Keratinocyte (primary cell): ENCODE results near the gene ACOT7. TPM values are rescaled to one million over a fixed set of nuclear protein-coding genes. Genes with fewer than 3 reads are reported as not detected.

ENCODE experiments used
- DNase-seq: peaks from one replicate; pipeline ENCODE4 v3.0.0-alpha.2; 2011; ENCODE audit warnings: low read depth, missing footprints, low spot score
- FAIRE-seq: peaks from 2 replicates; lab custom pipeline; 2011; peaks lifted over from hg19 to GRCh38; lab: Jason Lieb, UNC
- H2AFZ ChIP-seq: 2 replicates; pipeline ENCODE4 v1.6.0; 2012; ENCODE audit warnings: low read length, control low read depth, inconsistent platforms; ENCODE audit not compliant: control insufficient read depth
- H3K27ac ChIP-seq: 2 replicates; pipeline ENCODE4 v1.5.1; 2011; ENCODE audit warnings: low read length; ENCODE audit not compliant: control insufficient read depth, insufficient read depth
- H3K27me3 ChIP-seq: 3 replicates; pipeline ENCODE4 v1.6.0; 2011; ENCODE audit warnings: low read length; ENCODE audit not compliant: control insufficient read depth, insufficient read depth; ENCODE audit errors: extremely low read depth
- H3K36me3 ChIP-seq, 2 experiments: 2 replicates in 1 of 2; 3 replicates in 1 of 2; pipeline ENCODE4 v1.5.1; 2011; ENCODE audit warnings: low read length in 2 of 2, mild to moderate bottlenecking in 1 of 2; ENCODE audit not compliant: control insufficient read depth in 2 of 2, insufficient read depth in 2 of 2; ENCODE audit errors: extremely low read depth in 1 of 2
- H3K4me1 ChIP-seq: 3 replicates; pipeline ENCODE4 v1.5.1; 2011; ENCODE audit warnings: low read length; ENCODE audit not compliant: control insufficient read depth, insufficient read depth; ENCODE audit errors: extremely low read depth
- H3K4me2 ChIP-seq: 3 replicates; pipeline ENCODE4 v1.6.0; 2011; ENCODE audit warnings: low read depth, low read length; ENCODE audit not compliant: control insufficient read depth, insufficient read depth; ENCODE audit errors: extremely low read depth
- H3K4me3 ChIP-seq, 3 experiments: fragments of 200-600 bp in 1 of 3; sonication (generic) in 1 of 3; 2 replicates in 2 of 3; 3 replicates in 1 of 3; pipeline ENCODE4 v1.5.1; 2011 to 2016; ENCODE audit warnings: low read length in 3 of 3, mild to moderate bottlenecking in 3 of 3, control low read depth in 2 of 3, inconsistent platforms in 1 of 3, low read depth in 1 of 3, mixed read lengths in 1 of 3, mixed run types in 1 of 3, moderate library complexity in 1 of 3; ENCODE audit not compliant: control insufficient read depth in 2 of 3, insufficient read depth in 2 of 3; ENCODE audit errors: extremely low read depth in 1 of 3
- H3K79me2 ChIP-seq: 2 replicates; pipeline ENCODE4 v1.6.0; 2012; ENCODE audit warnings: low read length; ENCODE audit not compliant: control insufficient read depth, insufficient read depth
- H3K9ac ChIP-seq: 3 replicates; pipeline ENCODE4 v1.6.0; 2011; ENCODE audit warnings: low read length; ENCODE audit not compliant: control insufficient read depth, insufficient read depth; ENCODE audit errors: extremely low read depth
- H3K9me1 ChIP-seq: 3 replicates; pipeline ENCODE4 v1.6.0; 2011; ENCODE audit warnings: low read length; ENCODE audit not compliant: control insufficient read depth, insufficient read depth; ENCODE audit errors: extremely low read depth
- H3K9me3 ChIP-seq: 2 replicates; pipeline ENCODE4 v1.5.1; 2012; ENCODE audit warnings: low read depth, low read length; ENCODE audit not compliant: control insufficient read depth
- H4K20me1 ChIP-seq: 3 replicates; pipeline ENCODE4 v1.6.0; 2011; ENCODE audit warnings: low read length; ENCODE audit not compliant: control insufficient read depth, insufficient read depth; ENCODE audit errors: extremely low read depth
- EZH2 ChIP-seq: IDR thresholded peaks from one replicate; pipeline ENCODE4 v1.6.1; 2012; ENCODE audit warnings: inconsistent platforms, mild to moderate bottlenecking, low read length, moderate library complexity
- dilution Hi-C: fragments of 300-500 bp; cut with MboI; formaldehyde crosslinking; loops from one replicate; pipeline ENCODE4 v1.7.0; 2020; ENCODE audit warnings: low sequenced_read_pairs; ENCODE audit not compliant: extremely low pct_ligation_motif_present
- polyA plus RNA-seq, 5 experiments: library from polyadenylated mRNA; depleted of rRNA in 3 of 5; stranded (reverse) in 3 of 5; stranded (forward) in 1 of 5; unstranded in 1 of 5; fragments of >200 nt; gene quantifications; 1 replicate in 1 of 5; 2 replicates in 3 of 5; 3 replicates in 1 of 5; pipeline versions ENCODE4 v1.2.1 to v1.2.3, GENCODE V29; 2011 to 2012; ENCODE audit warnings: missing spikeins in 2 of 5, low read depth in 1 of 5, low replicate concordance in 1 of 5
- TF ChIP-seq, protein P1 (sequence below), 3 experiments: IDR thresholded peaks in 1 of 3; conservative IDR thresholded peaks in 1 of 3; optimal IDR thresholded peaks in 1 of 3; 2 replicates in 2 of 3; 3 replicates in 1 of 3; pipeline versions ENCODE3 to v1.5.1; 2011; ENCODE audit warnings: low read length in 3 of 3, mild to moderate bottlenecking in 3 of 3, moderate library complexity in 2 of 3, control low read depth in 1 of 3, inconsistent platforms in 1 of 3; ENCODE audit not compliant: insufficient read depth in 2 of 3; ENCODE audit errors: extremely low read depth in 1 of 3

ACOT7 gene
- polyA plus RNA-seq, 1 donor (not counting 4 experiments of a cell fraction or from before 2014, with no cell fraction given) = 226 TPM

DNA sequence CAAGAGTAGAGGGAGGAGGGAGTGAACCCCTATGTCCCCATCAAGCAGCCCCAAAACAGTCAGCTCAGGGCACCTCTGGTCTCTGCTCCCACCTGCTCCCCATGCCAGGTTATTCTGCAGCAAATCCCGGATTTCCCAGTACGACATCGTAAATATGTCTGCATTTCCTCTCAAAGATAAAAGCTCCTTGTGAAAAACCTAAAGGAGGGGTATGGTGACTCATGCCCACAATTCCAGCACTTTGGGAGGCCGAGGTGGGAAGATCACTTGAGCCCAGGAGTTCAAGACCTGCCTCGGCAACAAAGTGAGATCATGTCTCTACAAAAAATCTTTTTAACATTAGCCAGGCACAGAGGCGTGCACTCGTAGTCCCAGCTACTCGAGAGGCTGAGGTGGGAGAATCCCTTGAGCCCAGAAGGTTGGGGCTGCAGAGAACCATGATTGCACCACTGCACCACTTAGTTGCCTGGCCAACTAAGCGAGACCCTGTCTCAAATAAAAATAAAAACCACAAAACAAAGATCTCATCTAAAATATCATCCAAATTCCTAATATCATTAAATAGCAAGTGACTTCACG is 7.1 kb downstream of the ACOT7 start:
- H3K4me3 ChIP-seq = peak overlapping the region; percentile 57 to 95 (median 92)
- H3K9me3 ChIP-seq = no peaks in the 10 kb centered on the region
- H3K27me3 ChIP-seq = no peaks in the 10 kb centered on the region
- peak; percentile 58 for DNase-seq
- no peaks in the 10 kb centered on the region for H4K20me1 ChIP-seq
- dilution Hi-C loops = no loop called here
- H2AFZ ChIP-seq = peak overlapping the region; percentile 5
- H3K9me1 ChIP-seq = no peaks in the 10 kb centered on the region
- H3K9ac ChIP-seq = peak overlapping the region; percentile 95
- H3K36me3 ChIP-seq = no peaks in the 10 kb centered on the region
- H3K4me1 ChIP-seq = peaks cover 24% of the 10 kb centered on the region
- H3K79me2 ChIP-seq = peaks cover 80% of the 10 kb centered on the region
- TF ChIP-seq, protein P1, sequence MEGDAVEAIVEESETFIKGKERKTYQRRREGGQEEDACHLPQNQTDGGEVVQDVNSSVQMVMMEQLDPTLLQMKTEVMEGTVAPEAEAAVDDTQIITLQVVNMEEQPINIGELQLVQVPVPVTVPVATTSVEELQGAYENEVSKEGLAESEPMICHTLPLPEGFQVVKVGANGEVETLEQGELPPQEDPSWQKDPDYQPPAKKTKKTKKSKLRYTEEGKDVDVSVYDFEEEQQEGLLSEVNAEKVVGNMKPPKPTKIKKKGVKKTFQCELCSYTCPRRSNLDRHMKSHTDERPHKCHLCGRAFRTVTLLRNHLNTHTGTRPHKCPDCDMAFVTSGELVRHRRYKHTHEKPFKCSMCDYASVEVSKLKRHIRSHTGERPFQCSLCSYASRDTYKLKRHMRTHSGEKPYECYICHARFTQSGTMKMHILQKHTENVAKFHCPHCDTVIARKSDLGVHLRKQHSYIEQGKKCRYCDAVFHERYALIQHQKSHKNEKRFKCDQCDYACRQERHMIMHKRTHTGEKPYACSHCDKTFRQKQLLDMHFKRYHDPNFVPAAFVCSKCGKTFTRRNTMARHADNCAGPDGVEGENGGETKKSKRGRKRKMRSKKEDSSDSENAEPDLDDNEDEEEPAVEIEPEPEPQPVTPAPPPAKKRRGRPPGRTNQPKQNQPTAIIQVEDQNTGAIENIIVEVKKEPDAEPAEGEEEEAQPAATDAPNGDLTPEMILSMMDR (optimal IDR thresholded peaks at IDR 0.05 in 1 of 3, IDR thresholded peaks at IDR 0.05 in 1 of 3, conservative IDR thresholded peaks at IDR 0.05 in 1 of 3; ENCODE audit: extremely low read depth in 1 of 3, insufficient read depth in 2 of 3, low read length in 3 of 3) = no peak
- no peak for TF ChIP-seq EZH2
- peak; percentile 82 for FAIRE-seq
- peak overlapping the region; percentile 93 for H3K27ac ChIP-seq
- peak overlapping the region; percentile 97 for H3K4me2 ChIP-seq

DNA sequence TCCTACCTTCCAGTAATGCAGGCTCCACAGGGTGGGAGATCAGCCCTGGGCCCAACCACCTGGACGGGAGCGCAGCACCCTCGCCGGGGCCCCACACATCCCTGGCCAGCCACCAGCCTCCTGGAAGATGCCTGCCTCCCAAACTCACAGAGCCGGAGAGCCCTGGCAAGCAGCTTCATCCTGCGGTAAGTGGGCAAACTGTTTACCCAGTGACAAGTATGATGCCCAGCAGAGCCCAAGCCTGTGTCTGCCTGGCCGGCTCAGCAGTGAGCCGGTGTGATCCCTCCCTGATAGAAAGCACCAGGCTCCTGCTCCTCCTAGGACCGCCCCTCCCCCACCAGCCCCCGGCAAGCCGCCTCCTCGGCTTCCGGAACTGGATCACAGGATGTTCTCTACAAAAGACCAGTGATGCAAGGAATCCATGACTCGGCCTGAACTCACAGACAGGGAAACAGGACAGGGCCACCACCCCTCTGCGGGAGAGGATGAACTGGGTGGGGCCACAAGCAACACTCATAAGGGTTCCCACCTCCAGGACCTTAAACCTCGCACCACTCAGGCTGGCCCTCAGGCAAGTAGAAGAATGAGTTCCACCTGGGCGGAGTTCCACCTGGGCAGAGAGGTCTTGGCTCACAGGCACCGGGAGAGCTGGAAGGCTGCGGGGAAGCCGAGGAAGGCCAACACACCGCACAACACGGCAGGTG is 7.9 kb downstream of the ACOT7 start:
- Histone ChIP-seq H3K36me3 (no peaks in the 10 kb centered on the region), H3K27ac (peak overlapping the region; percentile 93), H3K9ac (peak overlapping the region; percentile 95), H3K4me3 (peak overlapping the region; percentile 57 to 95 (median 92)), H3K4me2 (peak overlapping the region; percentile 97), H3K79me2 (peaks cover 80% of the 10 kb centered on the region), H4K20me1 (no peaks in the 10 kb centered on the region), H2AFZ (peak overlapping the region; percentile 22), H3K9me1 (no peaks in the 10 kb centered on the region), H3K9me3 (no peaks in the 10 kb centered on the region), H3K27me3 (no peaks in the 10 kb centered on the region), H3K4me1 (peaks cover 24% of the 10 kb centered on the region)
- dilution Hi-C loops = no loop called here
- no peak for TF ChIP-seq EZH2
- DNase-seq (peak; percentile 100), FAIRE-seq (peak; percentile 99)
